ENCODE data around the gene CNTNAP2.

- no peak for TF ChIP-seq ZNF248 (tag by site-specific recombination; IDR thresholded peaks at IDR 0.05)
- TF ChIP-seq, protein P1, sequence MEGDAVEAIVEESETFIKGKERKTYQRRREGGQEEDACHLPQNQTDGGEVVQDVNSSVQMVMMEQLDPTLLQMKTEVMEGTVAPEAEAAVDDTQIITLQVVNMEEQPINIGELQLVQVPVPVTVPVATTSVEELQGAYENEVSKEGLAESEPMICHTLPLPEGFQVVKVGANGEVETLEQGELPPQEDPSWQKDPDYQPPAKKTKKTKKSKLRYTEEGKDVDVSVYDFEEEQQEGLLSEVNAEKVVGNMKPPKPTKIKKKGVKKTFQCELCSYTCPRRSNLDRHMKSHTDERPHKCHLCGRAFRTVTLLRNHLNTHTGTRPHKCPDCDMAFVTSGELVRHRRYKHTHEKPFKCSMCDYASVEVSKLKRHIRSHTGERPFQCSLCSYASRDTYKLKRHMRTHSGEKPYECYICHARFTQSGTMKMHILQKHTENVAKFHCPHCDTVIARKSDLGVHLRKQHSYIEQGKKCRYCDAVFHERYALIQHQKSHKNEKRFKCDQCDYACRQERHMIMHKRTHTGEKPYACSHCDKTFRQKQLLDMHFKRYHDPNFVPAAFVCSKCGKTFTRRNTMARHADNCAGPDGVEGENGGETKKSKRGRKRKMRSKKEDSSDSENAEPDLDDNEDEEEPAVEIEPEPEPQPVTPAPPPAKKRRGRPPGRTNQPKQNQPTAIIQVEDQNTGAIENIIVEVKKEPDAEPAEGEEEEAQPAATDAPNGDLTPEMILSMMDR (tag by site-specific recombination; IDR thresholded peaks at IDR 0.05), result no peak
- TF ChIP-seq ZNF623 (tag by site-specific recombination; IDR thresholded peaks at IDR 0.05), result no peak
- no peak for TF ChIP-seq MYNN (tag by site-specific recombination; IDR thresholded peaks at IDR 0.05; ENCODE audit: borderline replicate concordance)
- no peak for TF ChIP-seq ZNF37A (tag by site-specific recombination; IDR thresholded peaks at IDR 0.05)
- TF ChIP-seq SETDB1 (IDR thresholded peaks at IDR 0.05; ENCODE audit: insufficient read length, low read length), result peak; percentile 21
- TF ChIP-seq ZBTB1 (tag by site-specific recombination; IDR thresholded peaks at IDR 0.05), result no peak
- no peak for TF ChIP-seq ZNF610 (tag by site-specific recombination; IDR thresholded peaks at IDR 0.05; ENCODE audit: borderline replicate concordance)
- no peak for TF ChIP-seq ZNF521 (tag by site-specific recombination; IDR thresholded peaks at IDR 0.05)
- no peak for TF ChIP-seq ZNF530 (tag by site-specific recombination; IDR thresholded peaks at IDR 0.05; ENCODE audit: low read depth)
- TF ChIP-seq ZNF354C (tag by site-specific recombination; IDR thresholded peaks at IDR 0.05; ENCODE audit: borderline replicate concordance, low read depth), result no peak
- no peak for TF ChIP-seq BCL11A (tag by site-specific recombination; IDR thresholded peaks at IDR 0.05; ENCODE audit: low read depth)
- TF ChIP-seq, protein P2, sequence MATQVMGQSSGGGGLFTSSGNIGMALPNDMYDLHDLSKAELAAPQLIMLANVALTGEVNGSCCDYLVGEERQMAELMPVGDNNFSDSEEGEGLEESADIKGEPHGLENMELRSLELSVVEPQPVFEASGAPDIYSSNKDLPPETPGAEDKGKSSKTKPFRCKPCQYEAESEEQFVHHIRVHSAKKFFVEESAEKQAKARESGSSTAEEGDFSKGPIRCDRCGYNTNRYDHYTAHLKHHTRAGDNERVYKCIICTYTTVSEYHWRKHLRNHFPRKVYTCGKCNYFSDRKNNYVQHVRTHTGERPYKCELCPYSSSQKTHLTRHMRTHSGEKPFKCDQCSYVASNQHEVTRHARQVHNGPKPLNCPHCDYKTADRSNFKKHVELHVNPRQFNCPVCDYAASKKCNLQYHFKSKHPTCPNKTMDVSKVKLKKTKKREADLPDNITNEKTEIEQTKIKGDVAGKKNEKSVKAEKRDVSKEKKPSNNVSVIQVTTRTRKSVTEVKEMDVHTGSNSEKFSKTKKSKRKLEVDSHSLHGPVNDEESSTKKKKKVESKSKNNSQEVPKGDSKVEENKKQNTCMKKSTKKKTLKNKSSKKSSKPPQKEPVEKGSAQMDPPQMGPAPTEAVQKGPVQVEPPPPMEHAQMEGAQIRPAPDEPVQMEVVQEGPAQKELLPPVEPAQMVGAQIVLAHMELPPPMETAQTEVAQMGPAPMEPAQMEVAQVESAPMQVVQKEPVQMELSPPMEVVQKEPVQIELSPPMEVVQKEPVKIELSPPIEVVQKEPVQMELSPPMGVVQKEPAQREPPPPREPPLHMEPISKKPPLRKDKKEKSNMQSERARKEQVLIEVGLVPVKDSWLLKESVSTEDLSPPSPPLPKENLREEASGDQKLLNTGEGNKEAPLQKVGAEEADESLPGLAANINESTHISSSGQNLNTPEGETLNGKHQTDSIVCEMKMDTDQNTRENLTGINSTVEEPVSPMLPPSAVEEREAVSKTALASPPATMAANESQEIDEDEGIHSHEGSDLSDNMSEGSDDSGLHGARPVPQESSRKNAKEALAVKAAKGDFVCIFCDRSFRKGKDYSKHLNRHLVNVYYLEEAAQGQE (tag by site-specific recombination; IDR thresholded peaks at IDR 0.05), result no peak
Measured at GRCh38 chr7:146698995-146699610, 582.5 kb downstream of the CNTNAP2 start.
